Uterus (tissue), 2 donors: ENCODE measurements around the gene WDR72.

Source experiments
- POLR2A ChIP-seq, 2 donors: fragments of 450-650 bp; IDR thresholded peaks; one replicate each; pipeline ENCODE4 v1.6.1; 2016; ENCODE audit warnings: antibody characterized with exemption in 2 of 2, mild to moderate bottlenecking in 1 of 2, moderate library complexity in 1 of 2
- TF ChIP-seq, protein P1 (sequence below), 4 experiments: fragments of 200-600 bp in 2 of 4; fragments of 450-650 bp in 2 of 4; sonication (generic) in 2 of 4; IDR thresholded peaks; one replicate each; pipeline ENCODE4 v1.5.1; 2016 to 2019; ENCODE audit warnings: antibody characterized with exemption in 4 of 4, mild to moderate bottlenecking in 2 of 4, moderate library complexity in 1 of 4

DNA sequence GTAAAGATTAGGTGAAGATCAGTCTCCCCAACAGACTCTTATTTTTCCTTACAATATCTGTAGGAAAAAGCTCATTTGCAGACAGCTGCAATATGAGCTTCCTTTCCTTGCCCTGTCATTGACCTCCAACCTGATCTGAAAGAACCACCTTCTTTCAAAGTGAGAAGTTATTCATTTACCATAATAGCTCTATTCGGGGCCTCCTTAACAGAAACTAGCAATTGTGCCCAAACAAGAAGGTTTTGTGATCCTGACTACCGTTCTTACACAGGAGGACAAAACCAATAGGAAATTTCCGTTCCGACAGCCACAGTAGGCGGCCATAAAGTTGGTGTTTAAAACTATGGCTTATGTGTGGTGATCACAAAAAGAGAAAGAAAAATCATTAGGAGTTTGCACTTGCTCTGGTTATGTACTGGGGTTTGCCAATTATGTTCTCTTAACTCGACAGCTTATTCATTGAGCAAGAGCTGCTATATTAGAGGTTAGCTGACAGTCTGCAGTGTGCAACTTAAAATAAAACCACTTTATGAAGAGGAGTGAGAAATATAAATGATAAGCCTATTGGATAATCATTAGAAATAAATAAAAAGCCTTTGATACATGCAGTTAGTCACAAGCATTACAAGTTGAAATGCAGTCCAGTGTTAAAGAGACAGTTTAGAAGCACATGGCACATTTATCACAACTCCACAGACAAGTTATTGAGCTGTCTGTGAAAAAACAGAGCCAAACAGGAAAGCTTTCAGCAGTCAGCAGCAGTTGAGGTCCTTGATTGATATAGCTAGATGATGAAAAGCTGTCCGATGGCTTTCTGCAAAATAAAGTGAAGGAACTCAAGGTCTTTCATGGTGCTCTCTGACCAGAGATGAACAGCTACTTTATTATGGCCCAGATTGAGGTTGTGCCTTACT, 199.8 kb downstream of the WDR72 start:
- no peak for TF ChIP-seq POLR2A (IDR thresholded peaks at IDR 0.05)
- TF ChIP-seq, protein P1, sequence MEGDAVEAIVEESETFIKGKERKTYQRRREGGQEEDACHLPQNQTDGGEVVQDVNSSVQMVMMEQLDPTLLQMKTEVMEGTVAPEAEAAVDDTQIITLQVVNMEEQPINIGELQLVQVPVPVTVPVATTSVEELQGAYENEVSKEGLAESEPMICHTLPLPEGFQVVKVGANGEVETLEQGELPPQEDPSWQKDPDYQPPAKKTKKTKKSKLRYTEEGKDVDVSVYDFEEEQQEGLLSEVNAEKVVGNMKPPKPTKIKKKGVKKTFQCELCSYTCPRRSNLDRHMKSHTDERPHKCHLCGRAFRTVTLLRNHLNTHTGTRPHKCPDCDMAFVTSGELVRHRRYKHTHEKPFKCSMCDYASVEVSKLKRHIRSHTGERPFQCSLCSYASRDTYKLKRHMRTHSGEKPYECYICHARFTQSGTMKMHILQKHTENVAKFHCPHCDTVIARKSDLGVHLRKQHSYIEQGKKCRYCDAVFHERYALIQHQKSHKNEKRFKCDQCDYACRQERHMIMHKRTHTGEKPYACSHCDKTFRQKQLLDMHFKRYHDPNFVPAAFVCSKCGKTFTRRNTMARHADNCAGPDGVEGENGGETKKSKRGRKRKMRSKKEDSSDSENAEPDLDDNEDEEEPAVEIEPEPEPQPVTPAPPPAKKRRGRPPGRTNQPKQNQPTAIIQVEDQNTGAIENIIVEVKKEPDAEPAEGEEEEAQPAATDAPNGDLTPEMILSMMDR (IDR thresholded peaks at IDR 0.05), result no peak
